Stimulated activated CD8-positive, alpha-beta memory T cell treated with anti-CD3 and anti-CD28 coated beads, Interleukin-7, amount 100 ng/mL, for 4 hours (primary cell): ENCODE data around the gene PPP2R3C.
"Not testable (repeated sequence)": the region's sequence is repeated elsewhere in the genome, so short reads cannot be mapped to it uniquely, and the experiment has no call there.

Source experiments
- DNase-seq, 2 donors: peaks; one replicate each; pipeline ENCODE4 v3.0.0-alpha.2; 2020; ENCODE audit warnings: low read depth in 2 of 2

Gene PPP2R3C

GRCh38 chr14:35124127-35124526 is 2.3 kb upstream of the PPP2R3C start:
- DNase-seq = no peak

GRCh38 chr14:35123388-35123703 is 1.6 kb upstream of the PPP2R3C start:
- DNase-seq = no peak

GRCh38 chr14:35122696-35123387 is 1.1 kb upstream of the PPP2R3C start:
- DNase-seq = no peak

- DNase-seq = no peak
These were observed 534 bp downstream of the PPP2R3C start for GRCh38 chr14:35121026-35121886.

- no peak for DNase-seq
These were observed 4.7 kb downstream of the PPP2R3C start for GRCh38 chr14:35117112-35117511.

- no peak for DNase-seq
These were observed 5.5 kb downstream of the PPP2R3C start for GRCh38 chr14:35116242-35116641.

GRCh38 chr14:35114036-35114435 is 7.8 kb downstream of the PPP2R3C start:
- no peak for DNase-seq

- DNase-seq = no peak
These were observed 8.4 kb downstream of the PPP2R3C start for GRCh38 chr14:35113308-35113950.

GRCh38 chr14:35112641-35113040 is 9.1 kb downstream of the PPP2R3C start:
- no peak for DNase-seq

GRCh38 chr14:35107866-35108265 is 13.9 kb downstream of the PPP2R3C start:
- no peak for DNase-seq

GRCh38 chr14:35094645-35095044 is 27.1 kb downstream of the PPP2R3C start:
- DNase-seq = not testable (repeated sequence)

- no peak for DNase-seq
These were observed 33.3 kb downstream of the PPP2R3C start for GRCh38 chr14:35088514-35088913.

GRCh38 chr14:35085441-35085840 is 36.3 kb downstream of the PPP2R3C start:
- no peak for DNase-seq

- no peak for DNase-seq
These were observed 38.1 kb downstream of the PPP2R3C start for GRCh38 chr14:35083530-35084150.

GRCh38 chr14:35079742-35080141 is 42.0 kb downstream of the PPP2R3C start:
- no peak for DNase-seq

- DNase-seq = no peak
These were observed 43.7 kb downstream of the PPP2R3C start for GRCh38 chr14:35078082-35078481.

GRCh38 chr14:35073486-35073885 is 48.3 kb downstream of the PPP2R3C start:
- no peak for DNase-seq

- no peak for DNase-seq
These were observed 49.6 kb downstream of the PPP2R3C start for GRCh38 chr14:35072226-35072625.

- no peak for DNase-seq
These were observed 53.4 kb downstream of the PPP2R3C start for GRCh38 chr14:35068238-35069012.

- not testable (repeated sequence) for DNase-seq
These were observed 56.1 kb downstream of the PPP2R3C start for GRCh38 chr14:35065731-35066130.

GRCh38 chr14:35061113-35061791 is 60.5 kb downstream of the PPP2R3C start:
- DNase-seq = not testable (repeated sequence)
